Small intestine (tissue), 16 donors: ENCODE measurements around the gene SOCS4. TPM values are rescaled to one million over a fixed set of nuclear protein-coding genes. Genes with fewer than 3 reads are reported as not detected.

ENCODE experiments used
- DNase-seq, 2 donors: peaks; one replicate each; pipeline versions ENCODE4 v3.0.0 to v3.0.0-alpha.2; 2013
- FAIRE-seq: peaks from 2 replicates; lab custom pipeline; 2012; peaks lifted over from hg19 to GRCh38; lab: Jason Lieb, UNC
- H3K27ac ChIP-seq, 3 donors: one replicate each; pipeline ENCODE4 v1.5.1; 2013; ENCODE audit warnings: low read length in 2 of 3, mild to moderate bottlenecking in 2 of 3, control low read depth in 1 of 3, inconsistent platforms in 1 of 3, low read depth in 1 of 3, moderate library complexity in 1 of 3
- H3K27me3 ChIP-seq, 3 donors: one replicate each; pipeline ENCODE4 v1.6.1; 2013; ENCODE audit warnings: low read length in 3 of 3, inconsistent platforms in 1 of 3; ENCODE audit not compliant: control insufficient read depth in 3 of 3, insufficient read depth in 3 of 3
- H3K36me3 ChIP-seq, 3 donors: one replicate each; pipeline ENCODE4 v1.6.1; 2013; ENCODE audit warnings: low read length in 3 of 3, inconsistent platforms in 1 of 3, low read depth in 1 of 3, mild to moderate bottlenecking in 1 of 3, moderate library complexity in 1 of 3; ENCODE audit not compliant: control insufficient read depth in 3 of 3, insufficient read depth in 2 of 3
- H3K4me1 ChIP-seq, 3 donors: one replicate each; pipeline ENCODE4 v1.6.1; 2013; ENCODE audit warnings: low read length in 2 of 3, inconsistent platforms in 1 of 3, low read depth in 1 of 3, mild to moderate bottlenecking in 1 of 3, moderate library complexity in 1 of 3; ENCODE audit not compliant: control insufficient read depth in 3 of 3, insufficient read depth in 2 of 3
- H3K4me3 ChIP-seq, 3 donors: one replicate each; pipeline ENCODE4 v1.5.1; 2013; ENCODE audit warnings: low read length in 3 of 3, control low read depth in 1 of 3, inconsistent platforms in 1 of 3, low read depth in 1 of 3, mild to moderate bottlenecking in 1 of 3, moderate library complexity in 1 of 3
- H3K9me3 ChIP-seq, 2 donors: one replicate each; pipeline ENCODE4 v1.6.1; 2013; ENCODE audit warnings: low read depth in 1 of 2, low read length in 1 of 2; ENCODE audit not compliant: control insufficient read depth in 2 of 2, insufficient read depth in 1 of 2
- WGBS, 3 donors: extraction: QIAGEN DNeasy Blood & Tissue Kit; methylation state at CpG; one replicate each; pipeline ENCODE4 v1.1.7; 2013; 5-methylcytosine and 5-hydroxymethylcytosine counted together
- long read RNA-seq, 10 donors: transcript quantifications; one replicate each; lab custom pipeline, GENCODE V29; 2026
- polyA plus RNA-seq, 4 donors: library from polyadenylated mRNA; stranded (reverse) in 3 of 4; unstranded in 1 of 4; fragments of 200-250 nt in 3 of 4; fragments of 120-200 nt in 1 of 4; gene quantifications; one replicate each; pipeline versions ENCODE4 v1.2.1 to v1.2.3, GENCODE V29; 2013
- donor health status: healthy with polysubstance abuse.
- donor health status: control.
- donor health status: control.
- donor health status: Bipolar disorder and iron deficiency.
- donor health status: healthy.

The SOCS4 gene, protein sequence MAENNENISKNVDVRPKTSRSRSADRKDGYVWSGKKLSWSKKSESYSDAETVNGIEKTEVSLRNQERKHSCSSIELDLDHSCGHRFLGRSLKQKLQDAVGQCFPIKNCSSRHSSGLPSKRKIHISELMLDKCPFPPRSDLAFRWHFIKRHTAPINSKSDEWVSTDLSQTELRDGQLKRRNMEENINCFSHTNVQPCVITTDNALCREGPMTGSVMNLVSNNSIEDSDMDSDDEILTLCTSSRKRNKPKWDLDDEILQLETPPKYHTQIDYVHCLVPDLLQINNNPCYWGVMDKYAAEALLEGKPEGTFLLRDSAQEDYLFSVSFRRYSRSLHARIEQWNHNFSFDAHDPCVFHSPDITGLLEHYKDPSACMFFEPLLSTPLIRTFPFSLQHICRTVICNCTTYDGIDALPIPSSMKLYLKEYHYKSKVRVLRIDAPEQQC
- polyA plus RNA-seq, result 10 to 100 TPM in 2 of 4 donors, 1 to 10 TPM in 2; 4.8 to 11.1 (median 10.0) TPM
- long read RNA-seq, donor 1, result 0 reads
- long read RNA-seq, donor 2, full-length matches to known transcripts, result 1 of 1 reads
- long read RNA-seq, donor 2, partial matches to known transcripts, result 0 of 1 reads
- long read RNA-seq, donor 2, other reads (novel, unspliced or antisense), result 0 of 1 reads
- long read RNA-seq, donor 3, full-length matches to known transcripts, result 12 of 12 reads
- long read RNA-seq, donor 3, partial matches to known transcripts, result 0 of 12 reads
- long read RNA-seq, donor 3, other reads (novel, unspliced or antisense), result 0 of 12 reads
- long read RNA-seq, donor 4, result 0 reads
- long read RNA-seq, donor 5, full-length matches to known transcripts, result 3 of 3 reads
- long read RNA-seq, donor 5, partial matches to known transcripts, result 0 of 3 reads
- long read RNA-seq, donor 5, other reads (novel, unspliced or antisense), result 0 of 3 reads
- long read RNA-seq, donor 6, full-length matches to known transcripts, result 4 of 4 reads
- long read RNA-seq, donor 6, partial matches to known transcripts, result 0 of 4 reads
- long read RNA-seq, donor 6, other reads (novel, unspliced or antisense), result 0 of 4 reads
- long read RNA-seq, donor 7, result 0 reads
- long read RNA-seq, donor 8, full-length matches to known transcripts, result 1 of 1 reads
- long read RNA-seq, donor 8, partial matches to known transcripts, result 0 of 1 reads
- long read RNA-seq, donor 8, other reads (novel, unspliced or antisense), result 0 of 1 reads
- long read RNA-seq, donor 9, full-length matches to known transcripts, result 3 of 3 reads
- long read RNA-seq, donor 9, partial matches to known transcripts, result 0 of 3 reads
- long read RNA-seq, donor 9, other reads (novel, unspliced or antisense), result 0 of 3 reads
- long read RNA-seq, donor 10, full-length matches to known transcripts, result 2 of 2 reads
- long read RNA-seq, donor 10, partial matches to known transcripts, result 0 of 2 reads
- long read RNA-seq, donor 10, other reads (novel, unspliced or antisense), result 0 of 2 reads

- Histone ChIP-seq H3K9me3 (no peaks in the 10 kb centered on the region), H3K4me3 (peak within 1 kb of the TSS; percentile 71 to 83 (median 82)), H3K27ac (peak within 1 kb of the TSS; percentile 65 to 98 (median 85)), H3K36me3 (no peaks in the 10 kb centered on the region), H3K27me3 (no peaks in the 10 kb centered on the region), H3K4me1 (peaks cover 0 to 8% (median 4%) of the 10 kb centered on the region in 3 donors)
- 0 to 1% (median 0%) methylated on average over 56 of the region's 56 CpGs for WGBS, 3 donors
- no peak for FAIRE-seq
- DNase-seq, result peak; percentile 94 to 98
Observed at GRCh38 chr14:55026793-55027561, at the start of gene SOCS4, which contains the start of gene WDHD1. Gene SOCS4 (plus strand): TSS chr14:55027236. CDS start chr14:55043042, 15,806 bp downstream. Gene WDHD1 (minus strand): TSS chr14:55027099. CDS start chr14:55026787, 312 bp downstream.

GRCh38 chr14:54979039-54979438 is 48.0 kb upstream of the SOCS4 start:
- Histone ChIP-seq H3K4me3 (no peak overlapping the region), H3K27me3 (no peaks in the 10 kb centered on the region), H3K4me1 (no peaks in the 10 kb centered on the region), H3K9me3 (no peaks in the 10 kb centered on the region), H3K27ac (no peak overlapping the region), H3K36me3 (peaks cover 0 to 8% (median 0%) of the 10 kb centered on the region in 3 donors)
- WGBS, 3 donors, result 80 to 92% (median 90%) methylated on average over 3 of the region's 3 CpGs
- no peak for FAIRE-seq
- no peak for DNase-seq

GRCh38 chr14:54981698-54982097 is 45.3 kb upstream of the SOCS4 start:
- no peak overlapping the region for H3K27ac ChIP-seq
- FAIRE-seq (no peak), DNase-seq (no peak)
- 83 to 91% (median 84%) methylated on average over 6 of the region's 6 CpGs for WGBS, 3 donors
- no peaks in the 10 kb centered on the region for H3K9me3 ChIP-seq
- H3K27me3 ChIP-seq, result no peaks in the 10 kb centered on the region
- peaks cover 0 to 7% (median 0%) of the 10 kb centered on the region in 3 donors for H3K36me3 ChIP-seq
- no peaks in the 10 kb centered on the region for H3K4me1 ChIP-seq
- H3K4me3 ChIP-seq, result no peak overlapping the region

DNA sequence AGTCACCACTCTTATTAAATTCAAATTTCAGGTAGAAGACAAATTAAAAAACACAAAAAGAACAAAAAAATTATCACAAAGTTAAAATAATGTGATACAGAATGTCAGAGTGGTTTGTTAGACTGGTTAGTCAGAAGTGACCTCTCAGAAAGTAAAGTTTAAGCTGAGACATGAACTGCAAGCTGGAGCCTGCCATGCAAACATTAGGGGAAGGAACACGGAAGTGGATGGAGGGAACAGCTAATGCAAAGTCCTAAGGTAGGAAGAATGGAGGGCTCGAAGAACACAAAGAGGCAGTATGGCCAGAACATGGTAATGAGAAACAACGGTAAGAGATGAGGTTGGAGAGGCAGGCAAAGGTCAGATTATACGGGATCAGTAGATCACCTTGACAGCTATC is 41.9 kb upstream of the SOCS4 start:
- 85 to 95% (median 92%) methylated on average over 4 of the region's 4 CpGs for WGBS, 3 donors
- Histone ChIP-seq H3K4me1 (no peaks in the 10 kb centered on the region), H3K27ac (no peak overlapping the region), H3K27me3 (no peaks in the 10 kb centered on the region), H3K36me3 (peaks cover 0 to 7% (median 0%) of the 10 kb centered on the region in 3 donors), H3K9me3 (no peaks in the 10 kb centered on the region), H3K4me3 (no peak overlapping the region)
- DNase-seq (no peak), FAIRE-seq (no peak)

- Histone ChIP-seq H3K9me3 (no peaks in the 10 kb centered on the region), H3K36me3 (peaks cover 0 to 14% (median 0%) of the 10 kb centered on the region in 3 donors), H3K27ac (no peak overlapping the region), H3K27me3 (no peaks in the 10 kb centered on the region), H3K4me3 (no peak overlapping the region), H3K4me1 (no peaks in the 10 kb centered on the region)
- no peak for FAIRE-seq
- DNase-seq, result no peak
- 84 to 86% (median 84%) methylated on average over 3 of the region's 3 CpGs for WGBS, 3 donors
Observed at GRCh38 chr14:55000381-55000780, 26.7 kb upstream of the SOCS4 start.

- H3K27me3 ChIP-seq, result no peaks in the 10 kb centered on the region
- no peaks in the 10 kb centered on the region for H3K9me3 ChIP-seq
- H3K36me3 ChIP-seq, result peaks cover 0 to 22% (median 0%) of the 10 kb centered on the region in 3 donors
- no peaks in the 10 kb centered on the region for H3K4me1 ChIP-seq
- FAIRE-seq, result no peak
- H3K4me3 ChIP-seq, result no peak overlapping the region
- H3K27ac ChIP-seq, result no peak overlapping the region
- no peak for DNase-seq
- WGBS, 3 donors, result 79 to 88% (median 80%) methylated on average over 4 of the region's 4 CpGs
Observed at GRCh38 chr14:55005071-55005470, 22.0 kb upstream of the SOCS4 start.

GRCh38 chr14:55015006-55015405 is 12.0 kb upstream of the SOCS4 start:
- FAIRE-seq (no peak), DNase-seq (no peak)
- Histone ChIP-seq H3K4me3 (no peak overlapping the region), H3K9me3 (no peaks in the 10 kb centered on the region), H3K4me1 (no peaks in the 10 kb centered on the region), H3K36me3 (peaks cover 0 to 2% (median 0%) of the 10 kb centered on the region in 3 donors), H3K27me3 (no peaks in the 10 kb centered on the region), H3K27ac (no peak overlapping the region)
- 90 to 97% (median 91%) methylated on average over 2 of the region's 2 CpGs for WGBS, 3 donors
